Measurements from ENCODE around the gene SPAG16. TPM values are rescaled to one million over a fixed set of nuclear protein-coding genes. Genes with fewer than 3 reads are reported as not detected.

Gene SPAG16
- 38.6 TPM for total RNA-seq

DNA sequence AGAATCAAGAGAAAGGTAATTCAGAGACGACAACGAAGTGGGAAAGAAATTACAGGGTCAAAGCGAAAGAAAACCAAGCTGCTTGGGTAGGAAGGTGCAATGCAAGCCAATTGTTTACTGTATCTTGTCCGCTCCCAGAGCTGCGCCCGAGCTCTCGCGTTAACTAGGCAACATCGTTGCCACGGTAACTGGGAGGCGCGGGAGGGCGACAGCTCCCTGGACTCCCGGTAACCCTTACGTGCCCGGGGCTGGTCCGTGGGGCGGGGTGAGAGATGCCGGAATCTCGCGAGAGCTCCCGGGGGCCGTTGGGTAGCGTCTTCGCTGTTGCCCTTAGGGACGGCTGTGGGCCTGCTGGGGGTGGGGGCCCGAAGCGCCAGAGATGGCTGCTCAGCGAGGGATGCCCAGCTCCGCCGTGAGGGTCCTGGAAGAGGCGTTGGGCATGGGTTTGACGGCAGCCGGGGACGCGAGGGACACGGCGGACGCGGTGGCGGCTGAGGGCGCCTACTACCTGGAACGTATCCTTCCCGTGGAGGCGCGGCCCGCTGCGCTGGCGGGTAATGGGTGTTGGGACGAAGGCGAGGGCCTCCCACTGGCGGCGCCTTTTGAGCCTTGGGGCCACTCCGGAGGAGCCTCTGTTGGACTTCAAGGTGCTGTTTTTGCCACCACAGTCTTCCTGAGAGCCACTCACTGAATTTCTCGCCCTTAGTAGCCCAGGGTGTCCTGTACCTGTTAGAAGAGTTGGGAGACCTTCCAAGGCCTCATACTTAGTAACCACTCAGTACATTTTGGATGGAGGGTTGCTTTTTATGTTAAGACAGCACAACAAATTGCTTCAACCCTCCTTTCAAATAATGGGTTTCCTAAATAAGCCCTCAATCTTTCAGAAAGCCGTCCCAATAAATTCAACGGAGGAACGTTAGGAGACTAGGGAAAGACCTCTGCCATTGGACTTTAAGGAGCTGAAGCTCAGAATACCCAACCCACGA, at the start of gene SPAG16:
SPAG16 (plus strand) TSS at position 360 of the 986 bp plus-strand sequence.
- H3K9ac ChIP-seq (ENCODE audit: low read depth in 1 of 3, low read length in 3 of 3) = peak within 1 kb of the TSS; percentile 73 to 83 (median 79)
- H3K9me3 ChIP-seq (ENCODE audit: control insufficient read depth in 3 of 3, low read length in 3 of 3) = no peaks in the 10 kb centered on the region
- no peaks in the 10 kb centered on the region for H3K36me3 ChIP-seq (ENCODE audit: control insufficient read depth in 3 of 3, insufficient read depth in 3 of 3, low read length in 3 of 3)
- H3K27ac ChIP-seq (ENCODE audit: low read depth, low read length) = peak within 1 kb of the TSS; percentile 43
- H3K27me3 ChIP-seq (ENCODE audit: control insufficient read depth in 3 of 3, insufficient read depth in 3 of 3, low read length in 3 of 3) = no peaks in the 10 kb centered on the region
- peak within 1 kb of the TSS; percentile 92 to 96 (median 92) for H3K4me3 ChIP-seq (ENCODE audit: low read length in 3 of 3)
- H3K4me1 ChIP-seq (ENCODE audit: control insufficient read depth in 3 of 3, insufficient read depth in 3 of 3, low read length in 3 of 3) = peaks cover 0 to 21% (median 2%) of the 10 kb centered on the region in 3 donors

GRCh38 chr2:213234641-213235040, 49.6 kb upstream of the SPAG16 start:
- no peak overlapping the region for H3K4me3 ChIP-seq (ENCODE audit: low read length in 3 of 3)
- no peaks in the 10 kb centered on the region for H3K9me3 ChIP-seq (ENCODE audit: control insufficient read depth in 3 of 3, low read length in 3 of 3)
- H3K27me3 ChIP-seq (ENCODE audit: control insufficient read depth in 3 of 3, insufficient read depth in 3 of 3, low read length in 3 of 3) = no peaks in the 10 kb centered on the region
- no peak overlapping the region for H3K27ac ChIP-seq (ENCODE audit: low read depth, low read length)
- no peaks in the 10 kb centered on the region for H3K4me1 ChIP-seq (ENCODE audit: control insufficient read depth in 3 of 3, insufficient read depth in 3 of 3, low read length in 3 of 3)
- no peaks in the 10 kb centered on the region for H3K36me3 ChIP-seq (ENCODE audit: control insufficient read depth in 3 of 3, insufficient read depth in 3 of 3, low read length in 3 of 3)
- no peak overlapping the region for H3K9ac ChIP-seq (ENCODE audit: low read depth in 1 of 3, low read length in 3 of 3)

DNA sequence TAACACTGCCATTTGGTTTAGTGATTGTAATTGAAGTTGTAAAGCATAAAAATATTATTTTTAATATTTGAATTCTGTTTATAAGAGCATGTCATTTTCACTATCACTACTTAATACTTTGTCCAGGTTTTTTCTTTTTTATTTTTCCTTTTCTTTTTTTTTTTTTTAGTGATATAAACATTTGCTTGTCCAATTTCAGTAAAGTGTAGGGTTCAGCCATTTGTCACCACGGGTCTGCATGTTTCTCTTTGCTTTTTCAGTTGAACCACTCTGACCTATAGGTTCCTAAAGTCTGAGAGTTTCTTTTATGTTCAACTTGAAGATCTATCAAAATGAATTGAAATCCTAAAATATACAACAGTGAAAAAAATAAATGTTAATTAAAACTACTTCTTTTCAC, 48.5 kb upstream of the SPAG16 start:
- H3K9ac ChIP-seq (ENCODE audit: low read depth in 1 of 3, low read length in 3 of 3) = no peak overlapping the region
- H3K4me1 ChIP-seq (ENCODE audit: control insufficient read depth in 3 of 3, insufficient read depth in 3 of 3, low read length in 3 of 3) = no peaks in the 10 kb centered on the region
- no peaks in the 10 kb centered on the region for H3K27me3 ChIP-seq (ENCODE audit: control insufficient read depth in 3 of 3, insufficient read depth in 3 of 3, low read length in 3 of 3)
- no peaks in the 10 kb centered on the region for H3K36me3 ChIP-seq (ENCODE audit: control insufficient read depth in 3 of 3, insufficient read depth in 3 of 3, low read length in 3 of 3)
- no peak overlapping the region for H3K27ac ChIP-seq (ENCODE audit: low read depth, low read length)
- H3K4me3 ChIP-seq (ENCODE audit: low read length in 3 of 3) = no peak overlapping the region
- no peaks in the 10 kb centered on the region for H3K9me3 ChIP-seq (ENCODE audit: control insufficient read depth in 3 of 3, low read length in 3 of 3)

DNA sequence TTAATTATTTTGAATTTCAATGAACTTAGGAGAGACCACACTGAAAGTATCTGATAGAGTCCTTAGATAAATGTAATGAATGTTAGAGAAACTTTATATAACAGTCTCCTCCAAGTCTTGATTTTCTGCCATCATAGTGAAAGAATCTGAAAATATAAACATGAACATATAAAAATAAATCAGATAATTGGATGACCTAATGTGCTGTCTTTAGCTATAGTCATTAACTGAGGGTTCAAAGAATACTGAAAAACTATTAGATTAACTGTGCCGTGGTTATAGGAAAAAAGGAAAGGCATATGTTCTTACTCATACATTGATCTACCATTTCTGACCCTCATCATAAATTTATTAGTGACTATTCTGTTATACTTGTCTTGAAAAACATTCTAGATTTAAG, 47.0 kb upstream of the SPAG16 start:
- H3K4me3 ChIP-seq (ENCODE audit: low read length in 3 of 3) = no peak overlapping the region
- H3K9ac ChIP-seq (ENCODE audit: low read depth in 1 of 3, low read length in 3 of 3) = no peak overlapping the region
- H3K36me3 ChIP-seq (ENCODE audit: control insufficient read depth in 3 of 3, insufficient read depth in 3 of 3, low read length in 3 of 3) = no peaks in the 10 kb centered on the region
- H3K27ac ChIP-seq (ENCODE audit: low read depth, low read length) = no peak overlapping the region
- no peaks in the 10 kb centered on the region for H3K27me3 ChIP-seq (ENCODE audit: control insufficient read depth in 3 of 3, insufficient read depth in 3 of 3, low read length in 3 of 3)
- no peaks in the 10 kb centered on the region for H3K4me1 ChIP-seq (ENCODE audit: control insufficient read depth in 3 of 3, insufficient read depth in 3 of 3, low read length in 3 of 3)
- no peaks in the 10 kb centered on the region for H3K9me3 ChIP-seq (ENCODE audit: control insufficient read depth in 3 of 3, low read length in 3 of 3)

GRCh38 chr2:213237787-213238186, 46.5 kb upstream of the SPAG16 start:
- Histone ChIP-seq H3K9ac (ENCODE audit: low read depth in 1 of 3, low read length in 3 of 3) (no peak overlapping the region), H3K27me3 (ENCODE audit: control insufficient read depth in 3 of 3, insufficient read depth in 3 of 3, low read length in 3 of 3) (no peaks in the 10 kb centered on the region), H3K27ac (ENCODE audit: low read depth, low read length) (no peak overlapping the region), H3K36me3 (ENCODE audit: control insufficient read depth in 3 of 3, insufficient read depth in 3 of 3, low read length in 3 of 3) (no peaks in the 10 kb centered on the region), H3K9me3 (ENCODE audit: control insufficient read depth in 3 of 3, low read length in 3 of 3) (no peaks in the 10 kb centered on the region), H3K4me1 (ENCODE audit: control insufficient read depth in 3 of 3, insufficient read depth in 3 of 3, low read length in 3 of 3) (no peaks in the 10 kb centered on the region), H3K4me3 (ENCODE audit: low read length in 3 of 3) (no peak overlapping the region)

DNA sequence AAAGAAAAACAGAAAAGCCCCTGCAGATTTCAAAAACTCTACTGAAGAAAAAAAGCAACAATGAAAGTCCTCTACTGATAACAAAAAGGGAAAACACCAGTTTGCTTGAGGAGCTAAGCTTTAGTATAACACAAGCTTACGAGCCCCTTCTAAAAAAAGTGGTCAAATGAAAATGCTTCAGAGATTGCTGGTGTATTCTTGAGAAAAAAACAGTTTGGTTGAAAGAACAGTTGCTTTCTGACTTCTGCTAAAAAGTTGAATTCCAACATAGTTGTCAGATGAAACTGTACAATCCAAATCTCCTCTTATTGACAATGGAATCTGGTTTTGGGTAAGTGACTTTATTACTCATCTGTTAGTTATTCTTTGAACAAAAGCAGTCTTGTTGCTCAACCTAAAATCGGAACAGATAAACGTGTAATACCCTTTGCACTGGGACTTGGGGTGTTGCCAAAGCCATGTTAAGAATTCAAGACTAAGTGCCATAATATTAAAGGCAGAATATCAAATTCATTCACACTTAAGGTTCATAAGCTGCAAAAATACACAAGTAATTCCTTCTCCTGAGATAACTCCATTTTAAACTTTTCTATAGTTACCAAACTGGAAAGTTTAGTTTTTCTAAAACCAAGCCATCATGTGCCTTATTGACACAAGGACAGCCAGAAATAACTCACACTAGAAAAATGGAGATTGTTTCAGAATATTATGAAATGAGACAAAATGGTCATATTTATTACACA, 45.3 kb upstream of the SPAG16 start:
- Histone ChIP-seq H3K9me3 (ENCODE audit: control insufficient read depth in 3 of 3, low read length in 3 of 3) (no peaks in the 10 kb centered on the region), H3K4me1 (ENCODE audit: control insufficient read depth in 3 of 3, insufficient read depth in 3 of 3, low read length in 3 of 3) (no peaks in the 10 kb centered on the region), H3K9ac (ENCODE audit: low read depth in 1 of 3, low read length in 3 of 3) (no peak overlapping the region), H3K27me3 (ENCODE audit: control insufficient read depth in 3 of 3, insufficient read depth in 3 of 3, low read length in 3 of 3) (no peaks in the 10 kb centered on the region), H3K4me3 (ENCODE audit: low read length in 3 of 3) (no peak overlapping the region), H3K36me3 (ENCODE audit: control insufficient read depth in 3 of 3, insufficient read depth in 3 of 3, low read length in 3 of 3) (no peaks in the 10 kb centered on the region), H3K27ac (ENCODE audit: low read depth, low read length) (no peak overlapping the region)

DNA sequence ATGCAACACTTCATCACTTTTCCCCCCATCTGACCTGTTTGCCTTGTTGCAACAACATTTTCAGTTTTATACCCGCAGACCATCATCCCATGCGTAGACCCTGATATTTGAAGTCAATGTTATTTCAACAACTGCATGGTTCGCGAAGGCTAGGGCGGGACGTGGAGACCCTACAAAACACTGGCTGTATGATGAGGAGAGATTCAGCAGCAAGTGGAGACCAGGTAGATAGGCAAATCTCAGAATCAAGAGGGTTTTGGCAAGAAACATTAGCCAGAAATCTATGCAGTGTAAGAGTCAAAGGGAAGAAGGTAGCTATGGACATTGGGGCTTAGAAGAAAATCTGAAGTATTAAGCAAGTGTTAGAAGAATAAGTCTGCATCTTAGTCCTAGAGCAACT, 42.4 kb upstream of the SPAG16 start:
- Histone ChIP-seq H3K36me3 (ENCODE audit: control insufficient read depth in 3 of 3, insufficient read depth in 3 of 3, low read length in 3 of 3) (no peaks in the 10 kb centered on the region), H3K4me1 (ENCODE audit: control insufficient read depth in 3 of 3, insufficient read depth in 3 of 3, low read length in 3 of 3) (no peaks in the 10 kb centered on the region), H3K4me3 (ENCODE audit: low read length in 3 of 3) (no peak overlapping the region), H3K9me3 (ENCODE audit: control insufficient read depth in 3 of 3, low read length in 3 of 3) (no peaks in the 10 kb centered on the region), H3K27ac (ENCODE audit: low read depth, low read length) (no peak overlapping the region), H3K9ac (ENCODE audit: low read depth in 1 of 3, low read length in 3 of 3) (no peak overlapping the region), H3K27me3 (ENCODE audit: control insufficient read depth in 3 of 3, insufficient read depth in 3 of 3, low read length in 3 of 3) (no peaks in the 10 kb centered on the region)

DNA sequence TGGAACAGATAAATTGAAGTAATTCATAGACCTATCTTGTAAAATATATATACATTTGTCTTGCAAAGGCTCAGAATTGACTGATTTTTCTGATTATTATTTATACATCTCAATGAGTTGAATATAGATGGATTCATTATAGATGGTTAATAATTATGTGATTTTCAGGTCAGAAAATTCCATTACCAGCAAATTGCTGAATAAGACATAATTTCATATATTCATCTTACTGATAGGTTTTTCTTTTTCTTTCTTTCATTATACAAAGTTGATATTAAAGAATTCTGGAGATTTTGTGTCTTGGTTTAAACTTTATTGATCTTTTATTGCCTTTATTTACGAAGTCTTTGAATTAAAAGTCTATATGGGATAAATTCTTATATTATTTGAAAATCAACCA, 41.6 kb upstream of the SPAG16 start:
- H3K9me3 ChIP-seq (ENCODE audit: control insufficient read depth in 3 of 3, low read length in 3 of 3) = no peaks in the 10 kb centered on the region
- H3K36me3 ChIP-seq (ENCODE audit: control insufficient read depth in 3 of 3, insufficient read depth in 3 of 3, low read length in 3 of 3) = no peaks in the 10 kb centered on the region
- no peaks in the 10 kb centered on the region for H3K27me3 ChIP-seq (ENCODE audit: control insufficient read depth in 3 of 3, insufficient read depth in 3 of 3, low read length in 3 of 3)
- no peak overlapping the region for H3K27ac ChIP-seq (ENCODE audit: low read depth, low read length)
- no peak overlapping the region for H3K9ac ChIP-seq (ENCODE audit: low read depth in 1 of 3, low read length in 3 of 3)
- no peaks in the 10 kb centered on the region for H3K4me1 ChIP-seq (ENCODE audit: control insufficient read depth in 3 of 3, insufficient read depth in 3 of 3, low read length in 3 of 3)
- H3K4me3 ChIP-seq (ENCODE audit: low read length in 3 of 3) = no peak overlapping the region

DNA sequence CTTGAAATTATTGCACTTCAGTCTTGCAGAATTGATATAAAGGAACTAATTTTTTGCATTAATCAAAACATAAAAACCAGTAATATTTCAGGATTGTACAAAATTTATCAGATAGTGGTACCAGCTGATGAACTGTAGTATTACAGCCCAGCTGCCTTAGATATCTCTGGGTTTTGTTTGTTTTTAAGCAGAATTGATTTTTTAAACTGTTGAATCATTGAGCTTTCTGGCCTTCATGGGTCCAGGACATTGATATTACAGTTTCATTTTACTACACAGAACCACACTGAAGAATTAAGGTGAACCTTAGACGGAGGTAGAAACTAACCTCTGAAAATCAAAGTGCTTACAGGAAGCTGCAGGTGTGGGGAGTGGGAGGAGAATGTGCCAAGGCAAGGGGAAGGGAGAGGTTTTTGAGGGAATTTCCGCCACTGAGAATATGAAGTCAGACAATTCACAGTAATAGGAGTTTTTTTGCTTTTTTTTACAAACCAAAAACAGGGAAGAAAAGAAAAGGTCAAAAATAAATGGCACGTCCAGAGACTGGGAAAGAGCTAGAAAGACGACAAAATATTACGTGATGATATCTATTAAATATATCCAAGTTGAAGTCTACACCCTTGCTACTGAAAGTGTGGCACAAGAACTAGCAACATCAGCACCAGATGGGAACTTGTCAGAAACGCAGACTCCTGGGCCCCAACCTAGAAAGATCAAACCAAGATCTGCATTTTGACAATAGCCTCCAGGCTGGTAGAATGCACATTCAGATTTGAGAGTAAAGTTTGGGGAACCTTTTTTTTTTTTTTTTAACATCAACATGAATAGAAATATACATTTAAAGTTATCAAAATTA, 40.8 kb upstream of the SPAG16 start:
- Histone ChIP-seq H3K27me3 (ENCODE audit: control insufficient read depth in 3 of 3, insufficient read depth in 3 of 3, low read length in 3 of 3) (no peaks in the 10 kb centered on the region), H3K4me1 (ENCODE audit: control insufficient read depth in 3 of 3, insufficient read depth in 3 of 3, low read length in 3 of 3) (no peaks in the 10 kb centered on the region), H3K36me3 (ENCODE audit: control insufficient read depth in 3 of 3, insufficient read depth in 3 of 3, low read length in 3 of 3) (no peaks in the 10 kb centered on the region), H3K27ac (ENCODE audit: low read depth, low read length) (no peak overlapping the region), H3K9ac (ENCODE audit: low read depth in 1 of 3, low read length in 3 of 3) (no peak overlapping the region), H3K4me3 (ENCODE audit: low read length in 3 of 3) (no peak overlapping the region), H3K9me3 (ENCODE audit: control insufficient read depth in 3 of 3, low read length in 3 of 3) (no peaks in the 10 kb centered on the region)

All from skeletal muscle tissue (tissue), 4 donors.